SK-N-SH (cell line): ENCODE measurements around the gene PJA2. TPM values are rescaled to one million over a fixed set of nuclear protein-coding genes. Genes with fewer than 3 reads are reported as not detected.

Source experiments
- CTCF ChIA-PET: fragments of 300-600, 350-600 bp; formaldehyde crosslinking; extraction: SDS; loops from one replicate; lab custom pipeline; 2021; lab: Yijun Ruan, JAX
- POLR2A ChIA-PET: fragments of 350-600 bp; sonication (Branson Sonifier 250); formaldehyde crosslinking; extraction: SDS; loops from one replicate; lab custom pipeline; 2020; ENCODE audit warnings: antibody characterized with exemption, inconsistent platforms; lab: Yijun Ruan, JAX
- DNase-seq: peaks from one replicate; pipeline ENCODE4 v3.0.0; 2012
- H2AFZ ChIP-seq: fragments of 200-600 bp; sonication (generic); 2 replicates; pipeline ENCODE4 v1.8.1; 2016; ENCODE audit warnings: antibody characterized with exemption, mild to moderate bottlenecking, low read depth
- H3F3A ChIP-seq: fragments of 200-600 bp; sonication (generic); replicated peaks from 2 replicates; pipeline ENCODE3; 2016; ENCODE audit warnings: antibody characterized with exemption, mild to moderate bottlenecking; ENCODE audit not compliant: insufficient read depth
- H3K27ac ChIP-seq, 2 experiments: fragments of 200-500 bp in 1 of 2; fragments of 200-600 bp in 1 of 2; sonication (Bioruptor generic) in 1 of 2; sonication (generic), shearing (Covaris generic) in 1 of 2; 2 replicates each; pipeline versions ENCODE4 v1.5.1 to v1.6.1; 2014 to 2016; ENCODE audit warnings: low read depth in 2 of 2, inconsistent platforms in 1 of 2, low read length in 1 of 2, mild to moderate bottlenecking in 1 of 2, mixed read lengths in 1 of 2
- H3K27me3 ChIP-seq: fragments of 200-600 bp; sonication (generic), shearing (Covaris generic); 2 replicates; pipeline ENCODE4 v1.6.1; 2016; ENCODE audit warnings: mixed run types; ENCODE audit not compliant: insufficient read depth
- H3K36me3 ChIP-seq, 2 experiments: fragments of 200-500 bp in 1 of 2; fragments of 200-600 bp in 1 of 2; sonication (Bioruptor generic) in 1 of 2; sonication (generic) in 1 of 2; replicated peaks in 1 of 2; 2 replicates each; pipeline versions ENCODE3 to v1.5.1; 2014 to 2016; ENCODE audit warnings: low read length in 1 of 2, mild to moderate bottlenecking in 1 of 2; ENCODE audit not compliant: insufficient read depth in 2 of 2, control insufficient read depth in 1 of 2
- H3K4me1 ChIP-seq, 2 experiments: fragments of 200-500 bp in 1 of 2; fragments of 200-600 bp in 1 of 2; sonication (Bioruptor generic) in 1 of 2; sonication (generic), shearing (Covaris generic) in 1 of 2; 2 replicates each; pipeline versions ENCODE4 v1.5.1 to v1.6.1; 2014 to 2016; ENCODE audit warnings: low read depth in 1 of 2, low read length in 1 of 2, mixed run types in 1 of 2; ENCODE audit not compliant: insufficient read depth in 2 of 2, control insufficient read depth in 1 of 2
- H3K4me2 ChIP-seq: fragments of 200-600 bp; sonication (generic), shearing (Covaris generic); 2 replicates; pipeline ENCODE4 v1.6.1; 2017; ENCODE audit warnings: mixed run types
- H3K4me3 ChIP-seq, 2 experiments: fragments of 200-500 bp in 1 of 2; fragments of 200-600 bp in 1 of 2; sonication (Bioruptor generic) in 1 of 2; sonication (generic), shearing (Covaris generic) in 1 of 2; 2 replicates each; pipeline versions ENCODE4 v1.5.1 to v1.8.1; 2014 to 2016; ENCODE audit warnings: low read depth in 2 of 2, inconsistent platforms in 1 of 2, low read length in 1 of 2, mild to moderate bottlenecking in 1 of 2, mixed read lengths in 1 of 2, moderate library complexity in 1 of 2
- H3K79me2 ChIP-seq: fragments of 200-600 bp; sonication (generic); 2 replicates; pipeline ENCODE4 v1.8.1; 2017; ENCODE audit warnings: mild to moderate bottlenecking; ENCODE audit not compliant: insufficient read depth
- H3K9ac ChIP-seq: fragments of 200-600 bp; sonication (generic); 2 replicates; pipeline ENCODE4 v1.6.1; 2017; ENCODE audit warnings: mixed run types
- H3K9me2 ChIP-seq: fragments of 200-600 bp; sonication (generic); 2 replicates; pipeline ENCODE4 v1.6.1; 2017; ENCODE audit warnings: mixed run types
- H3K9me3 ChIP-seq: fragments of 200-600 bp; sonication (generic); 2 replicates; pipeline ENCODE4 v1.6.1; 2017; ENCODE audit warnings: mixed run types, mild to moderate bottlenecking, moderate library complexity
- H4K20me1 ChIP-seq: fragments of 200-600 bp; sonication (generic); 2 replicates; pipeline ENCODE4 v1.6.1; 2017; ENCODE audit warnings: mild to moderate bottlenecking, mixed run types; ENCODE audit not compliant: insufficient read depth
- CHD2 ChIP-seq: fragments of 150-350 bp; IDR thresholded peaks from 2 replicates; pipeline ENCODE4 v1.6.1; 2018; ENCODE audit warnings: low read length; ENCODE audit not compliant: partially characterized antibody
- CTCF ChIP-seq: fragments of 200-600 bp; sonication (generic); IDR thresholded peaks from 2 replicates; pipeline ENCODE4 v1.6.1; 2017; ENCODE audit warnings: antibody characterized with exemption, mild to moderate bottlenecking, moderate library complexity
- ELF1 ChIP-seq: IDR thresholded peaks from 2 replicates; pipeline ENCODE4 v1.4.0; 2012
- EP300 ChIP-seq, 2 experiments: IDR thresholded peaks; 2 replicates each; pipeline versions ENCODE4 v1.4.0 to v1.6.1; 2012; ENCODE audit warnings: borderline replicate concordance in 1 of 2, low read depth in 1 of 2, low read length in 1 of 2
- EZH2phosphoT487 ChIP-seq: fragments of 200-600 bp; sonication (generic); IDR thresholded peaks from 2 replicates; pipeline ENCODE4 v1.6.1; 2017; ENCODE audit warnings: low read depth, mixed run types, mild to moderate bottlenecking, antibody characterized with exemption, moderate library complexity, borderline replicate concordance
- FOSL2 ChIP-seq: IDR thresholded peaks from 2 replicates; pipeline ENCODE4 v1.4.0; 2012; ENCODE audit warnings: low read depth, mild to moderate bottlenecking, moderate library complexity, borderline replicate concordance
- FOXJ3 ChIP-seq: sonication (generic); formaldehyde crosslinking; IDR thresholded peaks from 2 replicates; pipeline ENCODE4 v1.5.1; 2020; ENCODE audit warnings: mild to moderate bottlenecking, missing genetic modification reagents
- GABPA ChIP-seq: IDR thresholded peaks from 2 replicates; pipeline ENCODE4 v1.4.0; 2012; ENCODE audit warnings: low read depth, mild to moderate bottlenecking
- IRF3 ChIP-seq: fragments of 150-350 bp; IDR thresholded peaks from 2 replicates; pipeline ENCODE4 v1.6.1; 2016; ENCODE audit warnings: mild to moderate bottlenecking, low read depth, low read length
- MAX ChIP-seq: IDR thresholded peaks from 2 replicates; pipeline ENCODE4 v1.4.0; 2012; ENCODE audit warnings: low read depth
- PBX3 ChIP-seq: IDR thresholded peaks from 2 replicates; pipeline ENCODE4; 2012
- RCOR1 ChIP-seq: fragments of 150-350 bp; IDR thresholded peaks from 2 replicates; pipeline ENCODE4 v1.6.1; 2017; ENCODE audit warnings: antibody characterized with exemption, low read length
- SMC3 ChIP-seq: IDR thresholded peaks from 2 replicates; pipeline ENCODE4 v1.6.1; 2012; ENCODE audit warnings: low read depth, low read length, improper control_type of control experiment
- TCF12 ChIP-seq: IDR thresholded peaks from 2 replicates; pipeline ENCODE4 v1.4.0; 2012
- USF2 ChIP-seq: fragments of 150-350 bp; IDR thresholded peaks from 2 replicates; pipeline ENCODE4 v1.6.1; 2017; ENCODE audit warnings: antibody characterized with exemption, low read length, low read depth, borderline replicate concordance
- YY1 ChIP-seq: IDR thresholded peaks from 2 replicates; pipeline ENCODE4 v1.4.0; 2012; ENCODE audit warnings: low read depth, mild to moderate bottlenecking
- ZBTB33 ChIP-seq: IDR thresholded peaks from 2 replicates; pipeline ENCODE4 v1.4.0; 2012; ENCODE audit warnings: low read depth, borderline replicate concordance
- WGBS: methylation state at CpG from one replicate; pipeline ENCODE4 v1.1.6; 2017; ENCODE audit warnings: low lambda C conversion rate; 5-methylcytosine and 5-hydroxymethylcytosine counted together
- polyA plus RNA-seq, 3 experiments: library from polyadenylated mRNA; depleted of rRNA; stranded (reverse); fragments of >200 nt; gene quantifications; 2 replicates each; pipeline ENCODE4 v1.2.3, GENCODE V29; 2012

PJA2 gene
- polyA plus RNA-seq, 1 of the 3 experiments (the other 2 are of a cell fraction), result 30.7 TPM

- 35% methylated on average over 1 of the region's 2 CpGs for WGBS
- Histone ChIP-seq H3K9ac (no peak overlapping the region), H3K27ac (no peak overlapping the region), H3K36me3 (no peaks in the 10 kb centered on the region), H3K9me3 (no peaks in the 10 kb centered on the region), H2AFZ (no peak overlapping the region), H3K4me1 (no peaks in the 10 kb centered on the region; a peak in 1 of 4 replicates), H3K4me2 (no peak overlapping the region), H3K27me3 (no peaks in the 10 kb centered on the region), H3K79me2 (no peaks in the 10 kb centered on the region), H3F3A (no peaks in the 10 kb centered on the region), H3K4me3 (no peak overlapping the region), H3K9me2 (no peaks in the 10 kb centered on the region), H4K20me1 (no peaks in the 10 kb centered on the region)
- no peak for DNase-seq
- TF ChIP-seq PBX3 (no peak), SMC3 (no peak), ELF1 (no peak), FOXJ3 (no peak), FOSL2 (no peak), TCF12 (no peak), MAX (no peak), EZH2phosphoT487 (no peak), EP300 (IDR thresholded peaks at IDR 0.05; ENCODE audit: borderline replicate concordance in 1 of 2, low read depth in 1 of 2, low read length in 1 of 2) (no peak), YY1 (no peak), IRF3 (no peak), USF2 (no peak), CHD2 (no peak), RCOR1 (no peak), CTCF (no peak), GABPA (no peak), ZBTB33 (no peak)
- ChIA-PET POLR2A (interaction anchor here (0.6 kb wide), 1 partner anchor 684 kb away, joined by 3 read pairs; no protein-coding TSS in a partner anchor), CTCF (interaction anchor here (1.5 kb wide), 1 partner anchor 9 kb away, joined by 4 read pairs; no protein-coding TSS in a partner anchor)
These were observed 12.2 kb upstream of the PJA2 start for GRCh38 chr5:109421956-109422355.
